Measurements from ENCODE around the gene CHRNB2.

CHRNB2 gene

DNA sequence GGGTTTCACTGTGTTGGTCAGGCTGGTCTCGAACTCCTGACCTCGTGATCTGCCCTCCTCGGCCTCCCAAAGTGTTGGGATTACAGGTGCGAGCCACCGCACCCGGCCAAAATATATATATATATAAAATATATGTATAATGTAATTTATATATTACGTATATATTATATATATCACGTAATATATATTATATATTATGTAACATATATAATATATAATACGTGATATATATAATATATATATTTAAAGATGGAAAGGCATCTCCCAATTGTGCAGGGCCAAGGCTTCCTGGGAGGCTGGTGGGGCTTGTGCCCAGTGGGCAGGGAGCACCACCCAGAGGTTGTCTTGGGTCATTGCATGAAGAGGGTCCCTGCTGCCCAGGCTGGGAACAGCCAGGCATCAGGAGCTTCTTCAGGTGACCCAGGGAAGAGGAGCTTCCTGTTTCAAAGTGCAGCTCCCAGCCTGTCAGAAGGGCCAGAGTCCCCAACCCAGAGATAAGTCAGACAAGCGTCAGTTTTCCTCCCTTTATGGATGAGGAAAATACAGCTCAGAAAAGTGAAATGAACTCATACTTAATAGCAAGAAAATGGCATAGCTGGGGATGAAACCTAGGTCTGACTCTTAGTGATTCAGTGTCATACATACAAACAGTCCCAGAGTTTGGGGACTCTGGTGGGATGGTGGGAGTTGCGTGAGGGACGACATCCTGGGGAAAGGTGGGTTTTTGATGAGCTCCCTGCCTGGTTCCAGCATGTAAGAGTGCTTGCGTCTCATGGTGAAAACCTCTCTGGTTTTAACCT is 21.1 kb upstream of the CHRNB2 start:
- peak; percentile 73 for DNase-seq
- Mint-ChIP-seq H3K27ac (no peak overlapping the region), H3K4me3 (no peak overlapping the region), H3K9me3 (no peaks in the 10 kb centered on the region), H3K36me3 (peaks cover 21% of the 10 kb centered on the region), H3K4me1 (peaks cover 15% of the 10 kb centered on the region), H3K27me3 (peaks cover 19% of the 10 kb centered on the region)
- CTCF ChIA-PET = interaction anchor here (0.6 to 10.2 kb wide), 29 partner anchors 10 to 397 kb away, joined by 3 to 128 read pairs (median 3); no protein-coding TSS in a partner anchor

DNA sequence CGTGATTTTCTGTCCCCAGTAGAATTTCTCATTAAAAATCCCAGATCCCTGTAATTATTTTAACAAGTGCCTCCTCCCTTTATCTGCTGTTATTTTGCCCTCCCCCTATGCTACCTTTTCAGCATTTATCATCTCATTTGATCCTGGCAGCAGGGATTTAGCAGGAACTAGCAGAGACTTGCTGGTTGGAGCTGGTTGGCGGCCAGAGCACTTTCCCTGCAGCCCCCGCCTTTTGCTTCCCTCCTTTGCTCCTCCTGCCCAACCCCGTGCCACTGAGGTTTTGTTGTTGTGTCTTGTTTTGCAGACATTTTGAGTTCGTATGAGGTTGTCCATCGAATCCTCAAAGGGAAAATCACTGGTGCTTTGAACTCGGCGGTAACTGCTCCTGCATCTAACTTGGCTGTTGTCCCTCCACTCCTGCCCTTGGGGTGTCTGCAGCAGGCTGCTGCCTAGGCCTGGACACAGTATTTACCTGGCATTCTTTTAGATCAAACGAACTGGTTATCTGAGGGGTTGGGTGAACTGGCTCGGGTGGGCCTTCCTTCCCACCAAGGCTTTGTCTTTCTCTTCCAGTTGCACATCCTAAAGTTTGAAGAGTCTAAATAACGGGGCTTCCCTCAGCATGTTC is 20.4 kb upstream of the CHRNB2 start:
- DNase-seq = no peak
- Mint-ChIP-seq H3K27ac (no peak overlapping the region), H3K36me3 (peaks cover 29% of the 10 kb centered on the region), H3K27me3 (peaks cover 12% of the 10 kb centered on the region), H3K4me1 (peaks cover 15% of the 10 kb centered on the region), H3K9me3 (no peaks in the 10 kb centered on the region), H3K4me3 (no peak overlapping the region)
- CTCF ChIA-PET = interaction anchor here (0.6 to 10.2 kb wide), 28 partner anchors 9 to 397 kb away, joined by 3 to 128 read pairs (median 4); no protein-coding TSS in a partner anchor

- no peak overlapping the region for H3K4me3 Mint-ChIP-seq
- no peak overlapping the region for H3K27ac Mint-ChIP-seq
- H3K36me3 Mint-ChIP-seq = peaks cover 36% of the 10 kb centered on the region
- no peak for DNase-seq
- CTCF ChIA-PET = interaction anchor here (0.7 to 10.2 kb wide), 2 partner anchors 67 to 210 kb away, joined by 3 to 128 read pairs; no protein-coding TSS in a partner anchor
- H3K9me3 Mint-ChIP-seq = no peaks in the 10 kb centered on the region
- peaks cover 7% of the 10 kb centered on the region for H3K27me3 Mint-ChIP-seq
- peaks cover 15% of the 10 kb centered on the region for H3K4me1 Mint-ChIP-seq
Measured at GRCh38 chr1:154548028-154548427, 19.6 kb upstream of the CHRNB2 start.

DNA sequence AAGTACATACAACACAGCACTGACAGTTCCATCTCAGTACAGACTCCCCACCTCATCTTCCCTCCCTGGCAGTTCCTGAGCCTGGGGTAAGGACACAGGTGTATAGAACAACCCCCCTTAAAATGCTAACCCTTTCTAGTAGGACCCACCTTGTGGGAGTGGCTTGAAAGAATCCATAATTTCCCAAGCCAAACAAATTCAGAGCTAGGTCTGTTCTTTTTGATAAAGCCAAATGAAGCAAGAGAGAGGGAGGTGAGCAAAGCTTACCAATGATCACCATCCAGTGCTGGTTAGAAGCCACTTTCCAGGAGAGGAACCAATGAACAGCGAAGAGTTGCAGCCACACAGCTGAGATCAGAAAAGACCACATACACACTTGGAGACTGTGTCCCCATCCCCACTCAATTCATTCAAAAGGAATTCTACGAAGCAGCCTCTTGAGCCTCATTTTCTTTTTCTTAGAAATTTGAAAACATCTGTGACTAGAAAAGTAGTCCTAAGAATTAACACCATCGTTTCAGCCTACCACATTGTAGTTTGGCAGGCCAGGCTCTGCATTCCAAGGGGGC is 18.3 kb upstream of the CHRNB2 start:
- CTCF ChIA-PET = interaction anchor here (1.3 to 10.2 kb wide), 2 partner anchors 68 to 350 kb away, joined by 3 to 128 read pairs; no protein-coding TSS in a partner anchor
- Mint-ChIP-seq H3K4me1 (peaks cover 15% of the 10 kb centered on the region), H3K27me3 (peaks cover 7% of the 10 kb centered on the region), H3K9me3 (no peaks in the 10 kb centered on the region), H3K36me3 (peaks cover 47% of the 10 kb centered on the region), H3K4me3 (no peak overlapping the region), H3K27ac (peak overlapping the region; percentile 22)
- DNase-seq = no peak

- Mint-ChIP-seq H3K4me1 (peaks cover 16% of the 10 kb centered on the region), H3K9me3 (no peaks in the 10 kb centered on the region), H3K4me3 (no peak overlapping the region), H3K36me3 (peaks cover 54% of the 10 kb centered on the region), H3K27me3 (peaks cover under 1% of the 10 kb centered on the region), H3K27ac (no peak overlapping the region)
- CTCF ChIA-PET = interaction anchor here (10.2 kb wide), 1 partner anchor 69 kb away, joined by 128 read pairs; no protein-coding TSS in a partner anchor
- DNase-seq = no peak
Measured at GRCh38 chr1:154550070-154550469, 17.5 kb upstream of the CHRNB2 start.

DNA sequence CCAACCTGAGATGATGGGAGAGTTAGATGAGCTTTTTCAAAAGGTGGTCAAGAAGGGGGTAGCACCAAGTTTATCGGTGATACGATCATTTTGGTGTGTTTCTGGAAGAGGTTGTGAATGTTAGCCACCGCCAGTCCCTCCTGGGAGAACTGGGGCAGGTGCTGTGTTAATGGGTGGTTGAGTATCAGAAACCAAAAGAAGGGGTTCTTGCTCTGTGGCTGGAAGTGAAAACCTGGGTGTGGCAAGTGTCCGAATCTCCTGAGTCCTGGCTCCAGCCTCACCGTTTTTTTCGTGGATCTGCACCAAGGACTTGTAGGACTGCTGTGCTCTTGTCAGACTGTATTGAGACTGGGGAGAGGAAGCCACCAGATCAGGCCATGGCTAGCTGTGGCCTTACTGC is 16.9 kb upstream of the CHRNB2 start:
- no peak overlapping the region for H3K27ac Mint-ChIP-seq
- H3K36me3 Mint-ChIP-seq = peaks cover 60% of the 10 kb centered on the region
- no peak for DNase-seq
- peaks cover 22% of the 10 kb centered on the region for H3K4me1 Mint-ChIP-seq
- H3K4me3 Mint-ChIP-seq = no peak overlapping the region
- H3K27me3 Mint-ChIP-seq = no peaks in the 10 kb centered on the region
- CTCF ChIA-PET = interaction anchor here (10.2 kb wide), 1 partner anchor 69 kb away, joined by 128 read pairs; no protein-coding TSS in a partner anchor
- H3K9me3 Mint-ChIP-seq = no peaks in the 10 kb centered on the region

- no peak for DNase-seq
- no peaks in the 10 kb centered on the region for H3K27me3 Mint-ChIP-seq
- CTCF ChIA-PET = interaction anchor here (10.2 kb wide), 1 partner anchor 70 kb away, joined by 128 read pairs; no protein-coding TSS in a partner anchor
- H3K4me1 Mint-ChIP-seq = peaks cover 30% of the 10 kb centered on the region
- peaks cover 68% of the 10 kb centered on the region for H3K36me3 Mint-ChIP-seq
- no peak overlapping the region for H3K27ac Mint-ChIP-seq
- H3K9me3 Mint-ChIP-seq = no peaks in the 10 kb centered on the region
- no peak overlapping the region for H3K4me3 Mint-ChIP-seq
Measured at GRCh38 chr1:154551474-154551873, 16.1 kb upstream of the CHRNB2 start.

- no peak overlapping the region for H3K4me3 Mint-ChIP-seq
- H3K36me3 Mint-ChIP-seq = peaks cover 71% of the 10 kb centered on the region
- H3K27me3 Mint-ChIP-seq = no peaks in the 10 kb centered on the region
- CTCF ChIA-PET = interaction anchor here (0.7 to 10.2 kb wide), 3 partner anchors 71 to 321 kb away, joined by 3 to 128 read pairs (median 3); no protein-coding TSS in a partner anchor
- H3K27ac Mint-ChIP-seq = no peak overlapping the region
- peaks cover 36% of the 10 kb centered on the region for H3K4me1 Mint-ChIP-seq
- H3K9me3 Mint-ChIP-seq = no peaks in the 10 kb centered on the region
- DNase-seq = peak; percentile 9
Measured at GRCh38 chr1:154552036-154552435, 15.5 kb upstream of the CHRNB2 start.

DNA sequence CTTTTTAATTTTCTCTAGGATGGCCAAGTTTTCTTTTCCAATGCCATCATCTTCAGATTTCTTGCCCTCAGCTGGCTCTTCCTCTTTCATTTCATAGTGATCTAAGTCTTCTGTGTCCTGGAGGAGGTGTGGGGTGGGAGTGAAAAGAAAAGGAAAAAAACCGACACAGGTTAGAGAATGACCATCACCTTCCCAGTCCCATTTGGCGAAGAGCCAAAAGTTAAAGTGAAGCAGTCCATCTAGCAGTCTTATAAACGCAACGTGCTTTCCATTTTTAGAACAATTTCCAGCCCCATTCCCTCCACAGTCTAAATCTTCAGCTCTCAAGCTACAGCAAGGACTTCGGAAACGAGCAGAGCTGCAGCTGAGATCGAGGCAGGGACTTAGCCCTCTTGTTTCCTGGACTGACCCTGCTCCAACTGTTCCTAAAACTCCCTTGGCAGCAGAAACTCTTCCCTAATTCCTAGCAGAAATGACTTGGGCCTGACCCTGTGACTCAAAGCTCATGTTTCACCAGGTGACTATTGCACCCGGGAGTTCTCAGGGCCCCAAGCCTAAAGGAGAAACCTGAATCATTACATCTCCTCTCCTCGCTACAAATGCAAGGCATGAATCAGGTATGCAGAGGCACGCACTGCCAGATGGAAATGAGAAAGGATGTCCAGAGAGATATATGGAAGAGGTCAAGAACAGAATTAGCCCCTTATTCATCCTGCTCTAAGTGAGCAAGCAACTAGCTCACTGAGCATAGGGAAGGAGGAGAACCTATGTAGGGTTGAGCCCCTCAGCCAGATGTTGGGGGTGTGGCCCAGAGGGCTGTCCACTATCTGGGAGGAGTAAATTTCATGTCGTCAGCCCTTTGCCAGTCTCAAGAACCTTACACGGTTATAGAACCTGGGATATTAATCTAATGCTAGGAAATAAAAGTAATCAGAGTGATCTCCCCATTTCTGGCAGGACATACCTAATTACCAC is 14.2 kb upstream of the CHRNB2 start:
- DNase-seq = no peak
- Mint-ChIP-seq H3K27ac (no peak overlapping the region), H3K9me3 (no peaks in the 10 kb centered on the region), H3K27me3 (no peaks in the 10 kb centered on the region), H3K4me3 (no peak overlapping the region), H3K36me3 (peaks cover 76% of the 10 kb centered on the region), H3K4me1 (peaks cover 43% of the 10 kb centered on the region)
- CTCF ChIA-PET = interaction anchor here (1.0 to 10.2 kb wide), 3 partner anchors 17 to 72 kb away, joined by 3 to 128 read pairs (median 3); no protein-coding TSS in a partner anchor

GRCh38 chr1:154556422-154556821 is 11.2 kb upstream of the CHRNB2 start:
- peak overlapping the region; percentile 91 for H3K4me3 Mint-ChIP-seq
- peak overlapping the region; percentile 49 for H3K27ac Mint-ChIP-seq
- CTCF ChIA-PET = interaction anchor here (3.0 kb wide), 1 partner anchor 10 kb away, joined by 15 read pairs; no protein-coding TSS in a partner anchor
- H3K36me3 Mint-ChIP-seq = peaks cover 57% of the 10 kb centered on the region
- DNase-seq = no peak
- H3K27me3 Mint-ChIP-seq = no peaks in the 10 kb centered on the region
- H3K9me3 Mint-ChIP-seq = no peaks in the 10 kb centered on the region
- H3K4me1 Mint-ChIP-seq = peaks cover 36% of the 10 kb centered on the region

DNA sequence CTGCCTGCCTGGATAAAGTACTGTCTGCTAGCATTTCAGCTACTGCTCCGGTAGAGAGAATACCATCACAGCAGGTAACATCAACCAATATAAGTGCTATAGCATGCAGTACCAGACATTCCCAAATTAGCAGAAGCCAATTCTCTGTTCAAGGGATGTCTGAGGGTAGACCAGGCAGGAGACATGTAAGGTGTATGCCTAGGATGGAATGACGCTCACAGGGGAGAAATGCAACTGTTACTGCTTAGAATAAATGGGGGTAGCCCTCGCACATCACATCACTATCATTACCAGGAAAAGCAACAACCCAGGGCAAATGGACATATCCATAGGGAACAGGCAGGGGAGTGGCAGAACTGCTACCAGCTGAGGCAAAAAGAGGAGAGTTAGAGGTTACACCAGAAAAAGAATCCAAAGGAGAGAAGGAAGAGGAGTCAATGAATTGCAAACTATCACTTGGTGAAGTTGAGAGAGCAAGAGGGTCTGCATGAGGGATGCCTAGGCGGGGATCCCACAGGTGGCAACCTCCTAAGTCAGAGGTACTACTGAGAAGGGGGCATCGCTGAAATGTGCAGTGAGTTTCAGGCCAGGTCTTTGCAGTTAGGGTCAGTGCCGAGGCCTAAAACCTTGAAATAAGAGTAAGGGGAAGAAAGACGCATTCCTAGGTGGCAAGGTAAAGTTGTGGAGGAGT is 10.2 kb upstream of the CHRNB2 start:
- no peak for DNase-seq
- peak overlapping the region; percentile 91 for H3K4me3 Mint-ChIP-seq
- H3K36me3 Mint-ChIP-seq = peaks cover 47% of the 10 kb centered on the region
- H3K27ac Mint-ChIP-seq = peak overlapping the region; percentile 83
- no peaks in the 10 kb centered on the region for H3K27me3 Mint-ChIP-seq
- no peaks in the 10 kb centered on the region for H3K9me3 Mint-ChIP-seq
- CTCF ChIA-PET = interaction anchor here (3.0 kb wide), 1 partner anchor 11 kb away, joined by 15 read pairs; no protein-coding TSS in a partner anchor
- peaks cover 36% of the 10 kb centered on the region for H3K4me1 Mint-ChIP-seq

GRCh38 chr1:154557939-154558719 is 9.4 kb upstream of the CHRNB2 start, which contains the start of gene UBE2Q1:
Gene UBE2Q1, minus strand, starts transcription at chr1:154558662. Its CDS starts 109 bp downstream, at chr1:154558553.
- Mint-ChIP-seq H3K9me3 (no peaks in the 10 kb centered on the region), H3K4me1 (peaks cover 36% of the 10 kb centered on the region), H3K27ac (peak within 1 kb of the TSS; percentile 87), H3K4me3 (peak within 1 kb of the TSS; percentile 91), H3K27me3 (peaks cover under 1% of the 10 kb centered on the region), H3K36me3 (peaks cover 41% of the 10 kb centered on the region)
- DNase-seq = peak; percentile 62
- CTCF ChIA-PET = no interaction called here

Measured in activated naive CD4-positive, alpha-beta T cell treated with anti-CD3 and anti-CD28 coated beads, Interleukin-2, amount 10 ng/mL, durations not matched to agents 7 days and 5 days (primary cell).